NCI-H524 treated with DMSO at 0.1 percent for 48 hours (cell line): ENCODE data around the gene POFUT2.
"Not testable (repeated sequence)": the region's sequence is repeated elsewhere in the genome, so short reads cannot be mapped to it uniquely, and the experiment has no call there.

Experiments used
- DNase-seq: peaks from one replicate; lab custom pipeline; 2025; lab: John Stamatoyannopoulos, UW

POFUT2 gene

DNA sequence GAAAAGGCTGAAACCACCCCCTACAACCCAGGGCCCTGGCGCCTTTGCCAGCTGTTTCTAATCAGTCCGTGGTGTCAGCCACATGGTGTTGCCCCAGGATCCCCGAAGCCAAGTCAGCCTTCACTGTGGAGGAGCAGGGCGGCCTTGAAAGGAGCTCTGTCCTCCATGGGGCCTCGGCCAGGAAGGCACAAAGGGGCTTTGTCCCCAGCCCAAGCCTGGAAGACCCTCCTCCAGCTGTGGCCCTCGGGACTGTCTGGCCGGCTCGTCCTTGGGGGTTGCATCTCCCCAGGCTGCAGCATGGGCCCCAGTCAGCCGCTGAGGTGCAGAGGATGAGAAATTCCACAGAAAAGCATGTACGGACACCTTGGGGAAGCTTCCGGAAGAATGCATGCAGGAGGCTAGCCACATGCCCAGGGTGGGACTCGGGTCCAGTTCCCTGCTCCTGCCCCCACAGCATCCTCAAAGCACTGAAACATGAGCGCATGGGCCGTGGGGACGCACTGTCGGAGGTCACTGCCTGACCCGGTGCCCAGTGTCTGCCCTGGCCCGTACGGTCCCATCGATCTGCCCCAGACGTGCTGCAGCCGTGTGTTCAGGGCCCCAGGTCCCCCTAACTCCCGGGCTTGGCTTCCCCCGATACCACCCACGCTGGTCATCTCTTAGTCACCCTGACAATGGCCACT lies 38.6 kb upstream of the POFUT2 start:
- no peak for DNase-seq

DNA sequence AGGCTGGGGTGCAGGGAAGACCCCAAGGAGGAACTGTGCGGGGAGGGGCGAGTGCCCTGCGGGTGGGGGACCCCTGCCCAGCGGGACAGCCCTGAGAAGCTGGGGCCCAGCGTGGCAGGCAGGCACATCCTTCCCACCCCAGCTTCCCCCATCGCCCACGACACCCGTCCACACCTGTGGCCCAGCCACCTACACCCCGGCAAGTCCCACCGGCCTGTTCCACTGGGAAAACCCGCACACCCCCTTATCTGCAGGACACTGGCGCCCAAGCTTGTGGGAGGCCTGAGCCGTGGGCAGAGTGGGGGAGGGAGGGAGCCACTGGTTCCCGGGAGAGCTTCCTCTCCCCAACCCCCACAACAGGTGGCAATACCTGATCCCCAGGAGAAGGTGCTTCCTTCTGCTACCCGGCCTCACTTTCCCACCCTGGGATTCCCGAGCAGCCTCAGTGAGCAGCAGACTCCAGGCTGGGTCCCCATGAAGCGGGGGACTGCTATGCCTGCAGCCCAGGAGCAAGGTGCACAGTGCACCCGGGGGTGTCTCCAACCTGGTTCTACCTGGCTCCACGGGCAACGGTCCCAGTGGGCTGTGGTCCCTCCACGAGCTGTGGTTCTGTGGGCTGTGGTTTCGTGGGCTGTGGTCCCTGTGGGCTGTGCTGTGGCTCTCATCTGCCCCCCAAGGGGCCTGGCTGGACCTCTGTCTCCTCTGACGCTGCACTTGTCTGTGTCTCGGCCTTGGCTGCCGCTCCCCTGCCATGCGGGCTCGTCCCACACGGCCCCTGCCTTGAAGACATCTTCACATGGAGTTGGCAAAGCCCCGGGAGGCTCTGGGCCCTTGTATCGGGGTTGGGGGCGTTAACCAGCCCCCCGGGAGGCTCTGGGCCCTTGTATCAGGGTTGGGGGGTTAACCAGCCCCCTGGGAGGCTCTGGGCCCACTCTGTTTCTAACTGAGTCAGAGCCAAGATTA lies 37.8 kb upstream of the POFUT2 start:
- DNase-seq: no peak

DNA sequence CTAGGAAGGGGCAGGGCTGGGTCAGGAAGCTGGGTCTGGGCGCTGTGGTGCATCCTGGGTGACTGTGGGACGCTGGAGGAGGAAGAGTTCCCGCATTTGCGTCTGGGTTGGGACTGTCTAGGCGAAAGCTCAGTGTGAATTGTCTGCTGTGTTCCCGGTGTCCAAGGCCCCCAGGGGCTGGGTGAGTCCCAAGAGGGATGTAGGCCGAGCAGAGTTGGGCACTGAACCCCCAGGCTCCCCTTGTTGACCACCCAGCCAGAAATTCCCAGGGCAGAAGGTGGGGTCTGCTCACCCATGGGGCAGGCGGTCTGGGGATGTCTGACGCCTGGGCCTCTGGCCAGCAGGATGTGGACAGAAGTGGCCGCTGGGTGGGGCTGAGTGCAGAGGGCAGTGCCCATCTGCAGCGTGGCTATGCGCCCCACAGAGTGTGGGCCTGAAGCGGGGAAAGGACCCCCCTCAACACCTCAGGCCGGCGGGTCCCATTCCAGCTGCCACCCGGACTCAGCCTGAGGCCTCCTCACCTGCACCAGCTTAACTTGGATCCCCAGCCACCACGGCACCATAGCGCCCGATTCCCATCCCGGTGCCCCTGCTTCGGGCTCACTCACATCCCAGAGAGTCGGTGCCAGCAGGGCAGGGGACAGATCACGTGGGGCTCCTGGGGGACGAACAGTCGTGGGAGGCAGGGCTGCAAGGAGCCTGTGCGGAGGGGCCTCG lies 37.0 kb upstream of the POFUT2 start:
- DNase-seq: no peak

DNA sequence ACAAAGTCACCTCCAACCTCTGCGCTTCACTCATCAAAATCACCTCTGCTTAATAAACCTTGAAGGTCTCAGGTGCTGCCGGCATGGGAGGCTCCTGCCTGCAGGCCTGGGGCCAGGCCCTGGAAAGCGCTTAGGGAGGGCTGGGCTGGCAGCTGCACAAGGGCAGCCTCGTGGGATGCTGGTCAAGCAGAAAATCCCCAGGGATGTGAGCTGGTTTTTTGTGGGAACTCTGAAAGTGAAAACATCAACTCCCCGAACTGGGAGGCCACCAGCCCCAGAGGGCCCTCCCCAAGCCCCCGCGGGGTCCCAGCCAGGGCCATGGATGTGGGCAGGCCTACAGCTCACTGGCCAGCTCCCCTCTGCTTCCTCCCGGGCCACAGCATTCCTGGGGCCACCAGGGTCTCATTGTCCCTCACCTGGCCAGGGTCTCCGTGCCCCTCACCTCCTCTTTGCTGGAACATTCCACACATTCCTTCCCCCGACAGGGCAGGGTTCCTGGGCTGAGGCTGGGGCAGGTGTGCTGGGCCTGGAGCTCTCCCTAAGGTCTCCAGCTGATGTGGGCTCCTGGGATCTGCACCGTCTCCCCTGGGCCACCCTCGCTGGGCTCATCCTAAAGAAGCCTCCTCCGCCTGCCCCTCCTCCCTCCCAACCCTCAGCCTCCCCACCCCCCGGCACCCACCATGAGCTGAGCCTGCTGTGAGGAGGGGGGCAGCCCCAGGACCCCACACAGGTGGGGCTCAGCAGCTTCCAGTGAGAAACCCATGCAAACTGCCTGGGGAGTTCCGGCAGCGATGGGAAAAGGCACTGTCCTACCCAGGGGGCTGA lies 36.0 kb upstream of the POFUT2 start:
- DNase-seq: no peak

DNA sequence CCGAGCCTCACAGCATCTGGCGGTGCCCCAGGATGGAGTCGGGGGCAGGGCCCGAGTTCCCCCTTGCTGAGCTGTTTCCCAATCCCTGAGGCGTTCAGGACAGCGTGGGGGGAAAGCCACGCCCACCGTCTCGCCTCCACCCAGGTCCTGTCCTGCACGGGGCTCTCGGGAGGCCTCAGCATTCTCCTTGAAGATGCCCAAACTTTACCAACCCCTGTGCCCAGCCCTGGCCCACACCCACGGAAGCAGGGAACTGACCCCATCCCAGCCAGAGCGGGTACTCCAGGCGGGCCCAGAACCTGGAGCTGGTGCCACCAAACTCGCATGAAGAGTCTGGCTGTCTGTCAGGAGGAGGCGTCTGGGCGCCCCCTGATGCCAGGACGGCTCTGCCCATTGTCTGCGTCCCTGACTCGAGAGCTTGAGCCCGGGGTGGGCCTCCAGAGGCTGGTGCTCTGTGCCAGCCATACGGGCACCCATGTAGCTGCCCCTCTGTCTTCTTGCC lies 35.3 kb upstream of the POFUT2 start:
- no peak for DNase-seq

DNA sequence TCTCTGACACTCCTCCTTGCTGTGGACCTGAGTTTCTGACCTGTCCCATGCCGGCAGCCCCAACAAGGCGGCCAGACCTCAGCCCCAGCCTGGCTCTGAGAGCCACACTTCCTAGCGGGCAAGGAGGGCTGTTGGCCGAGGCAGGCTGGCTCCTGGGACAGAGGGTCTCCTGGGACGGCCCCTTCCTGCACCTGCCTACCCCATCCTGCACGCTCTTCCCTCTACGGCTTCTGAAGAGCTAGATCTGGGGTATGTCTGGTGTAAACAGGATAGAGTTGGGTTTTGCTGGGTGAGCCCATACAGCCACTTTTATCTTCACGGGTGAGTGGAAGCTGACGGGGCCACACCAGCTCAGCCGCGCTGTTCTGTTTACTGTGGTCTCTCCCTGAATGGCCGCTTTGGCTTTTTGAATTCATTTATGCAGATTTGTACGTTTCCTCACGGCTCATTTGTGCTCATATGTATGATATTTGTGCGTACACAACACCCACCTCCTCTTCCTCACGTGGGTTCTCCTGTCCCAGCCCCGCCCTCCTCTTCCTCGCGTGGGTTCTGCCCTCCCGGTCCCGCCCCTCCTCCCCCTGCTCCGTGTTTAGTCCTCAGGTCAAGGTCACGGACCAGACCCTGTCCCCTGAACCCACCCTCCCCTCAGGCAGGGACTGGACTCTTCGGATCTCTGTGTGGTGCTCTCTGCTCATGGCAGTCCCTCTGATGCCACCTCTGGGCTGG lies 34.7 kb upstream of the POFUT2 start:
- DNase-seq: no peak

DNA sequence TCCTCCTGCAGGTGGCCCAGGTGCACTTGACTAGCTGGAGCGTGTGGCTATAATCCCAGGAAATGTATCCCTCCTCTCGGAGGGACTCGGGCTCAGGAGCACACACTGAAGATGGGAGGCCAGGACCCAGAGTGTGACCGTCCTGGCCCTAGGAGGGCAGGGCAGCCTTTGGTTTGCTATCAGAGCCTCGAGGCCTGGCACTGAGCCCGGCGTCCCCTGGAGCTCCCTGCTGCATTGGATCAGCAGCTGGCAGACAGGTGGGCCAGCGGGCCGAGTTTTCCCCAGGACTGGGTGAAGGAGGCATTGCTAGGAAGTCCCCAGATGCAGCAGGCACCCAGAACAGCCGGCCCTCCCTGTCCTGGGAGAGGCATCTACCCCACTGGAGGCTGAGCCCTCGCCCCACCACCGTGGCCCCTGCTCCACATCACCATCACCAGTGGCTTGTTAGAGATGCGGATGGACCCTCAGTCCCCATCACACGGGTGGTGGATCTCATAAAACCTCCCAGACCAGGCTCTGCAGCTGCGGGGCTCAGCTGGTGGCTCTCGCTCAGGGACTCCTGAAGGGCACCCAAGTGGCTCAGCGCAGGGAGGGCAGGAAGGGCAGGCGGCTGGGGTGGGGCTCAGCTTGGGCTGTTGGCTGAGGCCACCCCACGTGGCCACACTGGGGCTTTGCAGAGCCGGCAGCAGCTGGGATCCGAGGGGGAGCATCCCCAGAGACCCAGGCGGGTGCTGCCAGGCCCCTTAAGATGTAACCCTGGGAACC lies 32.7 kb upstream of the POFUT2 start:
- peak; percentile 43 for DNase-seq

DNA sequence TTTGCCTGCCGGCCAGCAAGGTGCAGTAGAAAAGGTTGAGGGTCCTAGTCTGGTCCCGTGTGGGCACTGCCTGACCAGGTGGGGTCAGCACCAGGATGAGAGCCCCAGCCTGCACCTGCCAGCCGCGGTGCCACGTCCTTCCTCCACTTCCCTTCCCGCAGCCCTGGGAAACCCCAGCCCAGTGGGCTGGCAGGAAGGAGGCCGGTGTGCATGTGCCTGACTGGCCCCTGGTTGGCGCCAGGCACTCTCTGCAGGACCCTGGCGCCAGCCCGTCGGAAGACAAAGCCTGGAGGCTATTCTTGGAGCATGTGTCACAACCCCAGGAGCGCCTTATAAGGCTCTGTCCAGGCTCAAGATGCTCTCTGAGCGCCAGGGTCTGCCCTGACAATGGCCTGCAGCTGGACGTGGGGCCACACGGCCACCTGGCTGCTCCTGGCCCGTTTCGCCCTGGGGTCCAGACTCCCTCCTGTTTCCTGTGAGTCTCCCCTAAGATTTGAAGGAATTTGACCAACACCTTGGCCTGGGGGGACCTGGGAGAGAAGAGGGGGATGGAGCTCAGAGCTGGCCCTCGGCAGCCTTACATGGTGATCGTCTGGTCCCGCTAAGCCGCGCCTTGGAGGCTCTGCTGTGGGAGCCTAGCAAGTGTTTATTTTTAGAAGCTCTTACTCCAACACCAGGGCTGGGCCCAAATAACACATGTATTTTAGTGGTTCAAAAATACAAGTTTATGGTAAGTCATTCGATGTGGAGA lies 31.9 kb upstream of the POFUT2 start:
- no peak for DNase-seq

DNA sequence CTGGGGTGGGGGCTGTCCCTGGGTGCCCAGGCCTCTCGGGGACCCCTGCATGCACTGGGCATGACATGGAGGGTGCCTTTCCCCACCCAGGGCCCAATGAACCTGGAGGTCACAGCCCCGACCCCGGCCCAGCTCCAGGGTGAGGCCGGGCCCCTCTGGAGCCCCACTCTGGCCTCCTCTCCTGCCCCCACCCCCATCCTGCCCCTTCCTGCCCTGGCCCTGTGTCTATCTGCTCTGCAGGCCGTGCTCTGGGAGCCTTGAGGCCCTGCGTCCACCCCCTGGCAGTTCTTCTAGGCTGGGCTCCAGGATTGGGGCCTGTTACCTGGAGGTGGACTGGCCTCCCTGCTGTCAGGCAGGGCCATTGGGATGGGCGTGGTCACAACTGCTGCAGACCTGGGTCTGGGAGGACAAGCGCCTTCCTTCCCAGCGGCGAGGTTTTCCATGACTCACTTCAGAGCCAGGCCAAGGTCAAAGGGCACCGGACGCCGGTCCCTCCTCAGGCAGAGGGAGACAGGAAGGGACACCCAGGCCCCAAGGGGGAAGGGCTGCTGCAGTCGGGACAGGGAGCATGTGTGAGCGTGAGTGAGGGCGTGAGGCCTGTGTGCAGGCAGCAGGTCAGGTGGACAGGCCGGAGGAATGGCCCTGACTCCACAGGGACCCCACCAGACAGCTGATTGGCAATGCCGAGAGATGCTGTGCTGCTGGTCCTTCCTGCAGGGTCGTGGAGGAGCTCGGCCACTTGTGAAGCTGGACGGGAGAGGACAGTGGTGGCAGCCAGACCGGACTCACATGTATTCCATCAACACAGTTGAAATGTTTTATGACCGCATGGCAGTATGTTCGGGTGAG lies 31.1 kb upstream of the POFUT2 start:
- no peak for DNase-seq

DNA sequence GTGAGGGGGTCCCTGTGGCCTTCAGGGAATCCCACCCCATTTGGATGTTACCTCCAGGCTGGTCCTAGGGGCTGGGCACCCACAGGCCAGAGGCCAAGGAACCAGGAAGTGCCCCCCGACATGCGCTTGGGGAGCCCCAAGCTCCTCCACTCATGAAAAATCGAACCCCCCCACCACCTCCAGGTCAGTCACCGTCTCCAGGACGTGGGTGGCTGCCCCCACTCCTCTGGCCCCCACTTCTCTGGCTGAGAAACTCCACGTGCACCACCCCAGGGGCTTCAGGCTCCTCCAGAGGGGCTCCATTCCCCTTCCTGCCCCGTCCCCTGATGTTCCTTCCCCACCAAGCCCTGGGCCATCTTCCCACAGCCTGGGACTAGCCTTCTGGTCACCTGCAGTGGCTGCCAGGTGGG lies 30.5 kb upstream of the POFUT2 start:
- no peak for DNase-seq

DNA sequence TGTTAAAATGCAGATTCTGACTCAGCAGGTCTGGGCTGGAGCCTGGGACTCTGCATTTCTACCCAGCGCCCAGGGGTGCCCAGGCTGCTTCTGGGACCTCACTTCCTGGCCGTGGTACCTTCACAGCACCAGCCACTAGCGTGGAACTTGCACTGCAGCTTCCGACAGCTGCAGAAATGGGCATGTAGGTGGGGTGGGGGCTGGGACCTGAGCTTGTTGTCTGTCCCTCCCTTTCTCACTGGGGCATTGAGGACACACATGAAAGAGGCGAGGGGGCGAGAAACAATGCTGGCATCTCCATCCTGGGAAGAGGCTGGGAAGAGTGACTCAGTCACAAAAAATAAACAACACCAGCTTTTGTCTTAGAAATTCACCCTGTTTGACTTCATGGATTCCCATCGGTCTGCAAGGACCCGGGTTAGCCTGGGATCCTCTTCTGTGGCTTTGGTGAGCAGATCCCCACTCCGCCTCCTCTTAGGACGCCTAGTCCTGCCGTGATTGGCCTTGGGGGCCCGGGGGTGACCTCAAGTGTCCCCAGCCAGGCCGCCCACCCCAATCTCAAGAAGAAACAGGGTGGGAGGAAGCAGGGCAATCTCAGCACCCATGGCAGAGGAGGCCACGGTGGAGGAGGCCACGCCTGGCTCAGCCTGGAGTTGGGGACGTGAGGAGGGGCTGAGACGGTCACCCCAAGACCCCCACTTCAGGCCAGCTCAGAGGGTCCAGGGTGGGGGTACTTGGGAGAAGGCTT lies 29.9 kb upstream of the POFUT2 start:
- no peak for DNase-seq

DNA sequence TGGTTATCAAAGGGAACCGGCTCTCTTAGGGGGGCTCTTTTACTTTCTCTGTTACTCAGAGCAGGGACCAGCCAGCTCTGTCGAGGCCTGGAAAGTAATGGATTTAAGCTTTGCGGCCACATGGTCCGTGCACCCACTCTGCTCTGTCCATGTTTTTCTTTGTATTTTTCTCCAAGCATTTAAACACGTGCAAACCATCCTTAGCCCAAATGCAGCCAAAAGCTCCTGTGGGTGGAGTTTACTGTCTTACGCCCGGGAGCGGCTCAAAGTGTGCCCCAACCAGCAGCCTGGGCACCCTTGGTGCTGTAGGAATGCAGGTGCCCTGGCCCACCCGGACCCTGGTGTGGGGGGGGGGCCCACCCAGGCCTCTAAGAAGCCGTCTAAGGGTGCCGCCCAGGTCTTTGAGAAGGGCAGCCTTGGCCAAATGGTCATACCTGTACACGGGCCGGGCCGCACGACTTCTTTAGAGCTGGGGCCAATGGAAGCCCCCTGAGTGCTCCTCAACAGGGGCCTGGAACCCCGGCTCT lies 29.2 kb upstream of the POFUT2 start:
- no peak for DNase-seq

DNA sequence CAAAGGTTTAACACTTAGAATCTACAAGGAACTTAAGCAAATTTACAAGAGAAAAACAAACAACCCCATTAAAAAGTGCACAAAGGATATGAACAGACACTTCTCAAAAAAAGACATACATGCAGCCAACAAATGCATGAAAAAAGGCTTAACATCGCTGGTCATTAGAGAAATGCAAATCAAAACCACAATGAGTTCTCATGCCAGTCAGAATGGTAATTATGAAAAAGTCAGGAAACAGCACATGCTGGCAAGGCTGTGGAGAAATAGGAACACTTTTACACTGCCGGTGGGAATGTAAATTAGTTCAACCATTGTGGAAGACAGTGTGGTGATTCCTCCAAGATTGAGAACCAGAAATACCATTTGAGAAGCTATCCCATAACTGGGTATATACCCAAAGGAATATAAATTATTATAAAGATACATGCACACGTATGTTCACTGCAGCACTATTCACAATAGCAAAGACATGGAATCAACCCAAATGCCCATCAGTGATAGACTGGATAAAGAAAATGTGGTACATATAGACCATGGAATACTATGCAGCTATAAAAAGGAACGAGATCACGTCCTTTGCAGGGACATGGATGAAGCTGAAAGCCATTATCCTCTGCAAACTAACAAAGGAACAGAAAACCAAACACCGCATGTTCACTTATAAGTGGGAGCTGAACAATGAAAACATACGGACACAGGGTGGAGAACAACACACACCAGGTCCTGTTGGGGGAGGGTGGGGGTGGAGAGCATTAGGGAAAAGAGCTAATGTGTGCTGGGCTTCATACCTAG lies 28.2 kb upstream of the POFUT2 start:
- not testable (repeated sequence) for DNase-seq

DNA sequence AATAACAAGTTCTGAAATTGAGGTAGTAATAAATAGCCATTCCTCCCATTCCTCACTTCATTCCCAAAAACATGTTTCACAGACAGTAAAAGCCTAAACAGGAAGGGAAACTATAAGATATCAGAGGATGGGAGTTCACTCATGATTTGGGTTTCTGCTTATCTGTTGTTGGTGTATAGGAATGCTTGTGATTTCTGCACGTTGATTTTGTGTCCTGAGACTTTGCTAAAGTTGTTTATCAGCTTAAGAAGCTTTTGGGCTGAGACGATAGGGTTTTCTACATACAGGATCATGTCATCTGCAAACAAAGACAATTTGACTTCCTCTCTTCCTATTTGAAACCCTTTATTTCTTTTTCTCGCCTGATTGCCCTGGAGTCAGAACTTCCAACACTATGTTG lies 26.0 kb upstream of the POFUT2 start:
- no peak for DNase-seq

DNA sequence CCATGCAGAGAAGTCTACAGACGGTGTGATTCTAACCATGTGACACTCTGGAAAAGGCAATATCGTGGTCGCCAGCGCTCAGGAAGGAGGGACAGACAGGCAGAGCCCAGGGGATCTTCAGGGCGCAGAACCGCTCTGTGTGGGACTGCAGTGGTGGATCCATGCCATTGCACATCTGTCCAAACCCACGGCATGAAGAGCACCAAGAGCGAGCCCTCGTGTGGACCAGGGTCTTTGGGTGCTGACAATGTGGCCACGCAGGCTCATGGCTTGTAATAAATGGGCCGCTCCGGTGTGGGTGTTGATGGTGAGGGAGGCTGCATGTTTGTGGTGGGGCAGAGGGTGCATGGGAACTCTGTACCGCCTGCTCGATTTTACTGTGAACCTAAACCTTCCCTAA lies 25.3 kb upstream of the POFUT2 start:
- no peak for DNase-seq

DNA sequence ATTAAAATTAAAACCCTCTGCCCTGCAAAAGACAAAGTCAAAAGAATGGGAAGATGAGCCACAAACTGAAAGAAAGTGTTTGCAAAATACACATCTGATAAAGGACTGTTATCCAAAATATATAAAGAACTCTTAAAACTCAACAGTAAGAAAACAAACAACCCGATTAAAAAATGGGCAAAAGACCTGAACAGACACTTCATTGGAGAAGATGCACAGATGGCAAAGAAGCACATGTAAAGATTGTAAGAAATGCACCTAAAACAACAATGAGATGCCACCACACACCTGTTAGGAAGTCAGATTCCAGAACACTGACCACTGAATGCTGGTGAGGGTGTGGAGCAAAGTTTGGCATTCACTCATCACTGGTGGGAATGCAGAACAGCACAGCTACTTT lies 24.6 kb upstream of the POFUT2 start:
- DNase-seq: no peak

DNA sequence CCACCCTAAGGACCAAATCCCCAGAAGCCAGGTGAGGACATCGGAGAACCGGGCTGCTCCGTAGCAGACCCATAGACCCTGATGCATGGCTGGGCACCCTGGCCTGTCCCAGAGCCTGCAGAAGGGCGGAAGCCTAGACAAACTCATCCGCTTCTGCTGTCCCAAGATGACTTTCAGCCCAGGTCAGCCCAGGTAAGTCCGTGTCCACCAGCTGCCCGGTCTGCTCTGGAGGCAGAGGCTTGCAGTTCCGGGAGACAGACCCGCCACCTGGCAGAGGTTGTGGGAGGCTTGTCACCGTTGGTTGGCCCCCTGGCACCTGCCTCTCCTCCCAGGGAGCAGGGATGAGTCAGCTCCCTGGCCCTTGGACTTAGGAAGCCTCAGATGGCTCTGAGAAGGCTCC lies 22.8 kb upstream of the POFUT2 start:
- no peak for DNase-seq
